ENCODE results near the gene GLI2. TPM values are rescaled to one million over a fixed set of nuclear protein-coding genes. Genes with fewer than 3 reads are reported as not detected.

Gene GLI2
- total and polyA plus RNA-seq, 4 experiments from 2014 or later: not detected

- no peaks in the 10 kb centered on the region for H3K36me3 ChIP-seq (ENCODE audit: insufficient read depth, low read length)
- no peaks in the 10 kb centered on the region for H3K9me3 ChIP-seq (ENCODE audit: control insufficient read depth in 1 of 2, low read length in 2 of 2)
- H3K27ac ChIP-seq (ENCODE audit: low read depth, low read length): no peak overlapping the region
- ChIA-PET CTCF (ENCODE audit: partially characterized antibody) (no interaction called here), POLR2A (ENCODE audit: partially characterized antibody) (no interaction called here)
- intact Hi-C loops (cut with micrococcal nuclease): no loop called here
- Mint-ChIP-seq H3K9me3 (peaks cover 0 to 3% (median 0%) of the 10 kb centered on the region in 8 donors), H3K36me3 (no peaks in the 10 kb centered on the region), H3K4me3 (no peak overlapping the region), H3K27me3 (peaks cover 1 to 3% of the 10 kb centered on the region in 2 donors), H3K4me1 (no peaks in the 10 kb centered on the region), H3K27ac (no peak overlapping the region)
- DNase-seq: no peak
- H3K4me3 ChIP-seq (ENCODE audit: low read length in 2 of 2): no peak overlapping the region
- no peaks in the 10 kb centered on the region for H3K4me1 ChIP-seq (ENCODE audit: insufficient read depth, low read length)
- H3K27me3 ChIP-seq (ENCODE audit: insufficient read depth, low read length): no peaks in the 10 kb centered on the region
Observed at GRCh38 chr2:120749506-120750431, 14.1 kb downstream of the GLI2 start.

DNA sequence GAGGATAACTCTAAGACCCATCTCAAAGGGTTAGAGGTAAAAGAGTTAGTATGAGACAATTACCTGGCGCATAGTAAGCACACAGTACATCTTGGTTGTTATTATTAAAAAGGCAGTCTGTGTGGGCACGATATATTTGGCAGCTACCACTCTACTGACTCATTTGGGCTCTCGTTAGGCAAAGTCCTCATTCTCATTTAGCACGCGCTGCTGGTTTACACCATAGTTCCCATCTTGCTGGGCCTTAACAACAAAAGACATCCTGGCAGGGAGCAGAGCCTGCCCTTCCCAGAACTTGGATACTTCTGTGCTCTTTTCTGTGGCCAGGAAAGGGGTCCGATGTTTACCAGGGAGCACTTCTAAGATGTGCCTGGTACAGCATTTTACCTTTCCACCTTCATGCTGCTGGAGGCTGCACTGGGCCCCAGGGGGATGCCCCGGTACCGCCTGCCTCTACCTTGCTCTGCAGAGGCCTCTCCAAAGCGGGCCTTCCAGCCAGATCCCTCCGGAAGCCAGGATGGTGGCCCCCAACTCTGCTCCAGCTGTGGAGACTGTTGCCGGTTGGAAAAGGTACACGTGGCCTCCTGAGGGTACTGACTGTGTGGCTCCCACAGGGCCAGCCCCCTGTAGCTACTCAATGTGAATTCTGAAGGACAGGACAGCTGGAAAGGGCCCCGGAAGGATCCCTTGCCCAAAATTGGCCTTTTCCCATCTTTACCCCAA lies 15.0 kb downstream of the GLI2 start:
- no peak for DNase-seq
- no peaks in the 10 kb centered on the region for H3K4me1 Mint-ChIP-seq
- intact Hi-C loops (cut with micrococcal nuclease): no loop called here
- no peak overlapping the region for H3K4me3 Mint-ChIP-seq
- no peak overlapping the region for H3K27ac Mint-ChIP-seq
- no peak overlapping the region for H3K4me3 ChIP-seq (ENCODE audit: low read length in 2 of 2)
- no peaks in the 10 kb centered on the region for H3K36me3 ChIP-seq (ENCODE audit: insufficient read depth, low read length)
- peaks cover 0 to 3% (median 0%) of the 10 kb centered on the region in 8 donors for H3K9me3 Mint-ChIP-seq
- no peaks in the 10 kb centered on the region for H3K4me1 ChIP-seq (ENCODE audit: insufficient read depth, low read length)
- H3K27me3 ChIP-seq (ENCODE audit: insufficient read depth, low read length): no peaks in the 10 kb centered on the region
- CTCF ChIA-PET (ENCODE audit: partially characterized antibody): no interaction called here
- POLR2A ChIA-PET (ENCODE audit: partially characterized antibody): no interaction called here
- H3K27ac ChIP-seq (ENCODE audit: low read depth, low read length): no peak overlapping the region
- peaks cover 0 to 2% of the 10 kb centered on the region in 2 donors for H3K27me3 Mint-ChIP-seq
- H3K9me3 ChIP-seq (ENCODE audit: control insufficient read depth in 1 of 2, low read length in 2 of 2): no peaks in the 10 kb centered on the region
- no peaks in the 10 kb centered on the region for H3K36me3 Mint-ChIP-seq

DNA sequence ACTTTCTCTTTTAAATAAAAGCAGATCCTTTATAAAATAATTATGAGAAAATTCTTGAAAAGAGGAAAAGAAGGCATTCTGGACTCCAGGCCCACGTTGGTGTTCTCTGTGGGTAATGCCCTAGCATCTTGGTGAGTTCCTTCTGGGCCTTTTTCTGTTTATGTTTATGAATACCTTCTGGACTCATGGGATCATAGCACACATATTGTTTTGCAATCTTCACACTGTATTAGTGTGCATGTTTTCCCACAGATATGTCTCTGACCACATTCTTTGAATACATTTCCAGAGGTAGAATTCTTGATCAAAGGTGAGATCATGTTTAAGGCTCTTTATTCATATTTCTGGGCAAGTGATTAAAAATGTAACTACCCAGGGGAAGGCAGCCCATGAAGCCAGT lies 15.9 kb downstream of the GLI2 start:
- Mint-ChIP-seq H3K27ac (no peak overlapping the region), H3K4me1 (no peaks in the 10 kb centered on the region), H3K9me3 (peaks cover 0 to 3% (median 0%) of the 10 kb centered on the region in 8 donors), H3K27me3 (peaks cover 0 to 2% of the 10 kb centered on the region in 2 donors), H3K4me3 (no peak overlapping the region), H3K36me3 (no peaks in the 10 kb centered on the region)
- H3K27me3 ChIP-seq (ENCODE audit: insufficient read depth, low read length): no peaks in the 10 kb centered on the region
- H3K27ac ChIP-seq (ENCODE audit: low read depth, low read length): no peak overlapping the region
- H3K4me1 ChIP-seq (ENCODE audit: insufficient read depth, low read length): no peaks in the 10 kb centered on the region
- CTCF ChIA-PET (ENCODE audit: partially characterized antibody): no interaction called here
- H3K9me3 ChIP-seq (ENCODE audit: control insufficient read depth in 1 of 2, low read length in 2 of 2): no peaks in the 10 kb centered on the region
- intact Hi-C loops (cut with micrococcal nuclease): no loop called here
- DNase-seq: no peak
- no peak overlapping the region for H3K4me3 ChIP-seq (ENCODE audit: low read length in 2 of 2)
- POLR2A ChIA-PET (ENCODE audit: partially characterized antibody): no interaction called here
- no peaks in the 10 kb centered on the region for H3K36me3 ChIP-seq (ENCODE audit: insufficient read depth, low read length)

DNA sequence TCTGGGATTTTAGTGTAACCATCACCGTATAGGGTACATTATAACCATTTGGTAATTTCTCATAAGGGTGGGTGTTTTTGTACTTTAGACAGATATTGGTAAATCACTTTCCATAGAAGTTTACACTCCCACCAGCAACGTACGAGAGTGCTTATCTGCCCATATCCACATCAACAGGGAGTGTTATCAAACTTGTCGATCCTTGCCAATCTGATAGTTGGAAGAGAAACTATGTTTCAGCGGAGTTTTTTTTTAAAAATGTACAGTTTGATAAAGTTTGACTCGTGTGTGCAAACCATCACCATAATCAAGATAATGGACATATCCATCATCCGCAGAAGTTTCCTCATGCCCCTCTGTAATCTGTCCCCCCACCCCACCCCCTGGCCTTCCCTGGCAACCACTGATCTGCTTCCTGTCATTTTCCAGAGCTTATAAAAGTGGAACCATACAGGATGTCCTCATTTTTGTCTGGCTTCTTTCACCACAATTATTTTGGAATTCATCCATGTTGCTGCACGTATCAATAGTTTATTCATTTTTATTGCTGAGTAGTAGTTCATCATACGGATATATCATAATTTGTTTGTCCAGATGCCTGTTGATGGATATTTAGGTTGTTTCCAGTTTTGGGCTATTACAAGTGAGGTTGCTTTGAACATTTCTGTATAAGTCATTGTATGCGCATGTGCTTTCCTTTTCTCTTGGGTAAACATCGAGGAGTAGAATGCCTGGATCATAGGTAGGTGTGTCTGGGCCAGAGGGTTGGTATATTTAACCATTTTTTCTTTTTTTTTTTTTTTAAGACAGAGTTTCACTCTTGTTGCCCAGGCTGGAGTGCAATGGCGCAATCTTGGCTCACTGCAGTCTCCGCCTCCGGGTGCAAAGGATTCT lies 18.6 kb downstream of the GLI2 start:
- Histone ChIP-seq H3K27me3 (ENCODE audit: insufficient read depth, low read length) (no peaks in the 10 kb centered on the region), H3K9me3 (ENCODE audit: control insufficient read depth in 1 of 2, low read length in 2 of 2) (no peaks in the 10 kb centered on the region), H3K4me1 (ENCODE audit: insufficient read depth, low read length) (no peaks in the 10 kb centered on the region), H3K27ac (ENCODE audit: low read depth, low read length) (no peak overlapping the region), H3K36me3 (ENCODE audit: insufficient read depth, low read length) (no peaks in the 10 kb centered on the region), H3K4me3 (ENCODE audit: low read length in 2 of 2) (no peak overlapping the region)
- Mint-ChIP-seq H3K27ac (no peak overlapping the region), H3K9me3 (peaks cover 0 to 2% (median 0%) of the 10 kb centered on the region in 8 donors), H3K4me1 (no peaks in the 10 kb centered on the region), H3K36me3 (no peaks in the 10 kb centered on the region), H3K27me3 (peaks cover 0 to 4% of the 10 kb centered on the region in 2 donors), H3K4me3 (no peak overlapping the region)
- DNase-seq: no peak
- intact Hi-C loops (cut with micrococcal nuclease): no loop called here
- ChIA-PET CTCF (ENCODE audit: partially characterized antibody) (no interaction called here), POLR2A (ENCODE audit: partially characterized antibody) (no interaction called here)

DNA sequence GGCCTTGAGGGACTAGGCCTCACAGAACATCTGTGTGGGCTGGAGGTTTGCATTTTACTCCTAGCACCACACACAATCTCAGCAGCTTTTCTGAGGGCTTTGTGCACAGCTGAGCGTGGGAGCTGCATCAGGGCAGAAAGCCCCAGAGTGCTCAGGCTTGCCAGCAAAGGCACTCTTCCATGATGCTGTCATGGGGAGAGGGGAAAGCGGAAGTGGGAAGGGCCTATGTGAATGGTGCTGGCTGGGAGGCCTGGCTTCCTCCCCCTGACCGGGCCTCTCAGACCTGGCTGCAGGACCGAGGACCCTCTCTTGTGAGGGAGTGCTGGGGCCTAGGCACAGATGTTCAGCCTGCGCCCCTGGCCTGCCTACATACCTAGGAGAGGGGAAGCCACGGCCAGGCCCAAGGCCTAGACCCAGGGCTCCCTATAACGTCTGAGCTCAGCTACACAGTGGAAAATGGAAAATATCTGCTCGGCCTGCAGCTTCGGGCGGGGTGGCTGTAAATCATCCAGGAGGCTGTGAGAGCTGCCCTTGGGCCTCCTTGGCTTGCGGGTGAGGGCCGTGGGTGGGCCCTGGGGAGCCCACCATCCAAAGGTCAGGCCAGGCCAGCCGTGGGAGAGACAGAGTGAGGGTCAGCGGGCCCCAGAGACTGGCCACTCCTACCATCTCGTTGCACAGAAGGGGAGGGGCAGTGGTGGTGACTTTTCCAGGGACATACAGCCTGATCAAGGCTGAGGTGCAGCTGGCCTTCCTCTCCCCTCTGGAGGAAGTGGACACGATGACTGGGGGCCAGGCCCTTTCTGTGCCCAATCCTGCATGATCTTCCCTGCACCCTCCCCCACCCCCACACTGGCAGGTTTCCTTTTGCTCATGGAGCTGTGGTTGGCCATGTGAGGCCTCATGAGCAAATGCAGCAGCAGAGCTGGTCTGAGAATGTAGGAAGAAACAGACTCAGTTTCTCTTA lies 22.8 kb downstream of the GLI2 start:
- no peak for DNase-seq
- Mint-ChIP-seq H3K9me3 (peaks cover 0 to 2% (median 0%) of the 10 kb centered on the region in 8 donors), H3K27me3 (peaks cover 1 to 4% of the 10 kb centered on the region in 2 donors), H3K36me3 (no peaks in the 10 kb centered on the region), H3K4me3 (no peak overlapping the region), H3K4me1 (no peaks in the 10 kb centered on the region), H3K27ac (no peak overlapping the region)
- CTCF ChIA-PET (ENCODE audit: partially characterized antibody): interaction anchor here (0.5 kb wide), 1 partner anchor 65 kb away, joined by 3 read pairs; no protein-coding TSS in a partner anchor
- Histone ChIP-seq H3K27ac (ENCODE audit: low read depth, low read length) (no peak overlapping the region), H3K27me3 (ENCODE audit: insufficient read depth, low read length) (no peaks in the 10 kb centered on the region), H3K4me3 (ENCODE audit: low read length in 2 of 2) (no peak overlapping the region), H3K9me3 (ENCODE audit: control insufficient read depth in 1 of 2, low read length in 2 of 2) (no peaks in the 10 kb centered on the region), H3K36me3 (ENCODE audit: insufficient read depth, low read length) (no peaks in the 10 kb centered on the region), H3K4me1 (ENCODE audit: insufficient read depth, low read length) (no peaks in the 10 kb centered on the region)
- intact Hi-C loops (cut with micrococcal nuclease): no loop called here
- POLR2A ChIA-PET (ENCODE audit: partially characterized antibody): no interaction called here

DNA sequence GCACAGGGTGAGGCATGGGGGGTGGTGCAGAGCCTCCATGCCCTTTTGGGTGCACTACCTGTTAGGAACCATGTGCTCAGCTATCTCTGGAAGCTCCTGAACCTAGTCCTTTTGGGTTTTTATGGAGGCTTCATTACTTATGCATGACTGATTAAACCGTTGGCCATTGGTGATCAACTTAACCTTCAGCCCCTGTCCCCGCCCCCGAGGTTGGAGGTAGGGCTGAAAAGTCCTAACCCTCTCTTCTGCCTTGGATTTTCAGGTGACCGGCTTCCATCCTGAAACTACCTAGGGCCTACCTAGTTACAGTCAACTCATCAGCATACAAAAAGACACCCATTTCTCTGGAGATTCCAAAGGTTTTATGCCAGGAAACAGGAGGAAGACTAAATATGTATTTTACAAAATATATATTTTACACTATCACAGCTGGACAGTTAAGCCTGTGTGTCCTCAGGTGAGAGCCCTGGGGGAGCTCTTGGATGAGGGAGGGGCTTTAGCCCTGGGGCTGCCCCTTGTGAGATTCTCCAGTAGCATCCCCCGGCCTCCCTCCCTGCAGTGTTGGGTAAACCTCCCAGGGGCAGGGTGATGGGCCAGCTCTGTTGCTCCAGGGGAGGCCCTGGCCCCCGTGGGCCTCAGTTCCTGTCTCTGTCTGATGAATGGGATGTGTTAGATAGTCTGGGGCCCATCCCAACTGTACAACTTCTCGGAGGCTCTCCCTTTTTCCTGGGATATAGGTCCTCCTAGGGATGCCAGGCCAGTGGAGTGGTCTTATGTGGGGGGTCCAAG lies 24.1 kb downstream of the GLI2 start:
- H3K27ac Mint-ChIP-seq: no peak overlapping the region

More for the DNA sequence above, 24.1 kb downstream of the GLI2 start:
- Mint-ChIP-seq H3K27me3 (peaks cover 1 to 4% of the 10 kb centered on the region in 2 donors), H3K36me3 (no peaks in the 10 kb centered on the region), H3K4me1 (no peaks in the 10 kb centered on the region), H3K4me3 (no peak overlapping the region), H3K9me3 (peaks cover 0 to 2% (median 0%) of the 10 kb centered on the region in 8 donors)
- ChIA-PET POLR2A (ENCODE audit: partially characterized antibody) (no interaction called here), CTCF (ENCODE audit: partially characterized antibody) (no interaction called here)
- H3K4me3 ChIP-seq (ENCODE audit: low read length in 2 of 2): no peak overlapping the region
- H3K27ac ChIP-seq (ENCODE audit: low read depth, low read length): no peak overlapping the region
- intact Hi-C loops (cut with micrococcal nuclease): no loop called here
- H3K9me3 ChIP-seq (ENCODE audit: control insufficient read depth in 1 of 2, low read length in 2 of 2): no peaks in the 10 kb centered on the region
- H3K4me1 ChIP-seq (ENCODE audit: insufficient read depth, low read length): no peaks in the 10 kb centered on the region
- no peaks in the 10 kb centered on the region for H3K36me3 ChIP-seq (ENCODE audit: insufficient read depth, low read length)
- H3K27me3 ChIP-seq (ENCODE audit: insufficient read depth, low read length): no peaks in the 10 kb centered on the region
- no peak for DNase-seq
